H9 (cell line): ENCODE data around the gene ZBTB43. TPM values are rescaled to one million over a fixed set of nuclear protein-coding genes. Genes with fewer than 3 reads are reported as not detected.

ENCODE experiments used
- DNase-seq: peaks from one replicate; pipeline ENCODE4 v3.0.0-alpha.2; 2017
- H2AFZ ChIP-seq: one replicate; pipeline ENCODE4 v1.6.1; 2013; ENCODE audit warnings: mild to moderate bottlenecking, low read length, control low read depth, moderate library complexity
- H2AK5ac ChIP-seq: 2 replicates; pipeline ENCODE4 v1.6.1; 2013; ENCODE audit warnings: low read length, control low read depth, mixed read lengths; ENCODE audit not compliant: insufficient read length
- H2BK120ac ChIP-seq: one replicate; pipeline ENCODE4 v1.6.1; 2013; ENCODE audit warnings: low read depth, mild to moderate bottlenecking, low read length, control low read depth, inconsistent platforms; ENCODE audit not compliant: poor library complexity, severe bottlenecking
- H2BK12ac ChIP-seq: 2 replicates; pipeline ENCODE4 v1.6.1; 2013; ENCODE audit warnings: low read length, control low read depth, mixed read lengths, low read depth; ENCODE audit not compliant: insufficient read length
- H2BK15ac ChIP-seq: 2 replicates; pipeline ENCODE4 v1.6.1; 2013; ENCODE audit warnings: low read depth, low read length, control low read depth
- H2BK20ac ChIP-seq: one replicate; pipeline ENCODE4 v1.6.1; 2013; ENCODE audit warnings: low read depth, mild to moderate bottlenecking, low read length, control low read depth, inconsistent platforms; ENCODE audit not compliant: poor library complexity, severe bottlenecking
- H2BK5ac ChIP-seq: 2 replicates; pipeline ENCODE4 v1.6.1; 2013; ENCODE audit warnings: low read length, control low read depth, mixed read lengths; ENCODE audit not compliant: insufficient read length
- H3K14ac ChIP-seq: 2 replicates; pipeline ENCODE4 v1.6.1; 2013; ENCODE audit warnings: low read length, control low read depth; ENCODE audit not compliant: insufficient read depth
- H3K18ac ChIP-seq: 2 replicates; pipeline ENCODE4 v1.6.1; 2013; ENCODE audit warnings: low read depth, mild to moderate bottlenecking, mixed read lengths, low read length, control low read depth; ENCODE audit not compliant: insufficient read length
- H3K23ac ChIP-seq: 2 replicates; pipeline ENCODE4 v1.6.1; 2013; ENCODE audit warnings: low read length, control low read depth, mixed read lengths, low read depth; ENCODE audit not compliant: insufficient read length
- H3K23me2 ChIP-seq: 2 replicates; pipeline ENCODE4 v1.6.1; 2013; ENCODE audit warnings: low read depth, mild to moderate bottlenecking, mixed read lengths, low read length, control low read depth; ENCODE audit not compliant: insufficient read length, poor library complexity, severe bottlenecking
- H3K27ac ChIP-seq: 2 replicates; pipeline ENCODE4 v1.5.1; 2013; ENCODE audit warnings: low read length, control low read depth, mixed read lengths, low read depth; ENCODE audit not compliant: insufficient read length
- H3K27me3 ChIP-seq: 2 replicates; pipeline ENCODE4 v1.6.1; 2013; ENCODE audit warnings: low read length, control low read depth, inconsistent platforms; ENCODE audit not compliant: insufficient read depth
- H3K4ac ChIP-seq: 2 replicates; pipeline ENCODE4 v1.6.1; 2013; ENCODE audit warnings: low read depth, mild to moderate bottlenecking, control low read depth, inconsistent platforms, low read length, moderate library complexity
- H3K4me1 ChIP-seq: 2 replicates; pipeline ENCODE4 v1.6.1; 2013; ENCODE audit warnings: low read length, control low read depth, inconsistent platforms; ENCODE audit not compliant: insufficient read depth
- H3K4me2 ChIP-seq: 2 replicates; pipeline ENCODE4 v1.6.1; 2013; ENCODE audit warnings: low read length, control low read depth, mixed read lengths; ENCODE audit not compliant: insufficient read length, insufficient read depth
- H3K56ac ChIP-seq: 2 replicates; pipeline ENCODE4 v1.6.1; 2013; ENCODE audit warnings: low read depth, mild to moderate bottlenecking, mixed read lengths, low read length, control low read depth; ENCODE audit not compliant: insufficient read length
- H3K79me1 ChIP-seq: 2 replicates; pipeline ENCODE4 v1.6.1; 2013; ENCODE audit warnings: low read depth, mild to moderate bottlenecking, moderate library complexity, low read length, control low read depth, inconsistent platforms; ENCODE audit not compliant: insufficient read depth, poor library complexity, severe bottlenecking
- H3K79me2 ChIP-seq: 2 replicates; pipeline ENCODE4 v1.6.1; 2013; ENCODE audit warnings: low read length, control low read depth, inconsistent platforms; ENCODE audit not compliant: insufficient read depth
- H3K9ac ChIP-seq: 2 replicates; pipeline ENCODE4 v1.6.1; 2013; ENCODE audit warnings: low read length, control low read depth, mixed read lengths; ENCODE audit not compliant: insufficient read length; ENCODE audit errors: extremely low read depth
- H3K9me3 ChIP-seq: one replicate; pipeline ENCODE4 v1.6.1; 2013; ENCODE audit warnings: low read depth, low read length, inconsistent platforms; ENCODE audit not compliant: control insufficient read depth
- H3T11ph ChIP-seq: one replicate; pipeline ENCODE4 v1.6.1; 2013; ENCODE audit warnings: mild to moderate bottlenecking, low read length, control low read depth, inconsistent platforms
- H4K20me1 ChIP-seq: one replicate; pipeline ENCODE4 v1.6.1; 2013; ENCODE audit not compliant: control insufficient read depth, insufficient read length, insufficient read depth
- H4K5ac ChIP-seq: 2 replicates; pipeline ENCODE4 v1.6.1; 2013; ENCODE audit warnings: low read depth, mild to moderate bottlenecking, mixed read lengths, low read length, control low read depth; ENCODE audit not compliant: insufficient read length
- H4K8ac ChIP-seq: replicated peaks from 2 replicates; pipeline ENCODE4 v1.6.1; 2013; ENCODE audit warnings: low read length, control low read depth, mixed read lengths, low read depth; ENCODE audit not compliant: insufficient read length
- H4K91ac ChIP-seq: 2 replicates; pipeline ENCODE4 v1.6.1; 2013; ENCODE audit warnings: low read depth, mild to moderate bottlenecking, moderate library complexity, mixed read lengths, low read length, control low read depth; ENCODE audit not compliant: insufficient read length
- H3K27ac Mint-ChIP-seq, 3 experiments: 2 replicates in 2 of 3; 3 replicates in 1 of 3; pipeline ENCODE4 v1.8.0; 2020 to 2021; ENCODE audit warnings: mixed read lengths in 3 of 3, mild to moderate bottlenecking in 1 of 3, moderate library complexity in 1 of 3
- H3K27me3 Mint-ChIP-seq: 2 replicates; pipeline ENCODE4 v1.8.0; 2021; ENCODE audit warnings: low read depth, mild to moderate bottlenecking, moderate library complexity, mixed read lengths
- H3K36me3 Mint-ChIP-seq, 3 experiments: 2 replicates in 2 of 3; 3 replicates in 1 of 3; pipeline ENCODE4 v1.8.0; 2020 to 2021; ENCODE audit warnings: low read depth in 3 of 3, mixed read lengths in 3 of 3; ENCODE audit not compliant: insufficient read depth in 1 of 3
- H3K4me1 Mint-ChIP-seq, 2 experiments: 2 replicates each; pipeline ENCODE4 v1.8.0; 2020; ENCODE audit warnings: mixed read lengths in 2 of 2
- H3K4me3 Mint-ChIP-seq, 2 experiments: 2 replicates in 1 of 2; 3 replicates in 1 of 2; pipeline ENCODE4 v1.8.0; 2020 to 2021; ENCODE audit warnings: mild to moderate bottlenecking in 2 of 2, mixed read lengths in 2 of 2, moderate library complexity in 1 of 2
- H3K9me3 Mint-ChIP-seq, 2 experiments: 2 replicates in 1 of 2; 3 replicates in 1 of 2; pipeline ENCODE4 v1.8.0; 2020; ENCODE audit warnings: mild to moderate bottlenecking in 2 of 2, mixed read lengths in 2 of 2, moderate library complexity in 1 of 2
- WGBS: extraction: QIAGEN DNeasy Blood & Tissue Kit; methylation state at CpG from one replicate; pipeline ENCODE4 v1.1.7; 2013; ENCODE audit warnings: missing lambda C conversion rate, low lambda C conversion rate, mixed read lengths; ENCODE audit not compliant: insufficient read length; ENCODE audit errors: extremely low coverage; 5-methylcytosine and 5-hydroxymethylcytosine counted together
- total RNA-seq: library from RNA; stranded (reverse); gene quantifications from 2 replicates; pipeline ENCODE4 v1.2.1, GENCODE V29; 2021
- TF ChIP-seq, protein P1 (sequence below): fragments of 200-600 bp; sonication (generic); conservative IDR thresholded peaks from 3 replicates; pipeline ENCODE4 v1.8.0; 2021; ENCODE audit warnings: antibody characterized with exemption, mild to moderate bottlenecking

Gene ZBTB43
- total RNA-seq, 1 experiment from 2014 or later, result 15.7 TPM

DNA sequence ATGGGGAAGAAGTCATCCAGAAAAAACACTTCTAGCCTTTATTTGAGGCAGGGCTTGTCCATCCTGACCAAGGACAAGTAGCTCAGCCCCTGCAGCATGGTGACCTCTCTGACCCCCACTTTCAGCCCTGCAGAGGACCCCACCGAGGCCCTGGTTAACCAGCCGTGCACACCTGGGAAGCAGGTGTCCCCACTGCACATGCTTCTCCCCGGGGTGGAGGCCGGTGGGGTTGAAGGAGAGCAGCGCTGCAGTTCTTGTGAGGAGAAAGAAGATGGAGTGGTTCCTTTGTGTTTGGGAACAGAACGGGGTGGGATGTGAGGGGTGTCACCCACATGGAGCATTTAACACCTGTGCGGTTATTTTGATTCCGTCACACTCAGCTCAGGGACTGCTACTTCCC, 34.5 kb downstream of the ZBTB43 start:
- Mint-ChIP-seq H3K4me1 (no peaks in the 10 kb centered on the region; a peak in 1 of 4 replicates), H3K36me3 (peaks cover 0 to 15% (median 14%) of the 10 kb centered on the region in 3 experiments; a peak in 6 of 7 replicates), H3K9me3 (no peaks in the 10 kb centered on the region), H3K27ac (no peak overlapping the region), H3K4me3 (no peak overlapping the region), H3K27me3 (no peaks in the 10 kb centered on the region)
- Histone ChIP-seq H3K79me2 (no peaks in the 10 kb centered on the region), H3K4ac (no peak overlapping the region), H3K23ac (no peak overlapping the region), H4K20me1 (no peaks in the 10 kb centered on the region), H3K14ac (no peak overlapping the region), H3K18ac (no peak overlapping the region), H2BK120ac (no peak overlapping the region), H3K79me1 (no peaks in the 10 kb centered on the region), H2BK12ac (no peak overlapping the region), H3K4me2 (no peak overlapping the region), H2BK15ac (no peak overlapping the region), H4K91ac (no peak overlapping the region), H3T11ph (no peak overlapping the region), H4K5ac (no peak overlapping the region), H2AK5ac (no peak overlapping the region), H2BK5ac (no peak overlapping the region), H3K27ac (no peak overlapping the region), H3K9me3 (no peaks in the 10 kb centered on the region), H4K8ac (no peak overlapping the region), H3K27me3 (no peaks in the 10 kb centered on the region), H3K56ac (no peak overlapping the region), H2AFZ (no peak overlapping the region), H3K4me1 (no peaks in the 10 kb centered on the region), H3K23me2 (no peaks in the 10 kb centered on the region), H3K9ac (no peak overlapping the region), H2BK20ac (no peak overlapping the region)
- no CpG with 5 or more reads among the region's 8 CpGs for WGBS
- no peak for DNase-seq
- TF ChIP-seq, protein P1, sequence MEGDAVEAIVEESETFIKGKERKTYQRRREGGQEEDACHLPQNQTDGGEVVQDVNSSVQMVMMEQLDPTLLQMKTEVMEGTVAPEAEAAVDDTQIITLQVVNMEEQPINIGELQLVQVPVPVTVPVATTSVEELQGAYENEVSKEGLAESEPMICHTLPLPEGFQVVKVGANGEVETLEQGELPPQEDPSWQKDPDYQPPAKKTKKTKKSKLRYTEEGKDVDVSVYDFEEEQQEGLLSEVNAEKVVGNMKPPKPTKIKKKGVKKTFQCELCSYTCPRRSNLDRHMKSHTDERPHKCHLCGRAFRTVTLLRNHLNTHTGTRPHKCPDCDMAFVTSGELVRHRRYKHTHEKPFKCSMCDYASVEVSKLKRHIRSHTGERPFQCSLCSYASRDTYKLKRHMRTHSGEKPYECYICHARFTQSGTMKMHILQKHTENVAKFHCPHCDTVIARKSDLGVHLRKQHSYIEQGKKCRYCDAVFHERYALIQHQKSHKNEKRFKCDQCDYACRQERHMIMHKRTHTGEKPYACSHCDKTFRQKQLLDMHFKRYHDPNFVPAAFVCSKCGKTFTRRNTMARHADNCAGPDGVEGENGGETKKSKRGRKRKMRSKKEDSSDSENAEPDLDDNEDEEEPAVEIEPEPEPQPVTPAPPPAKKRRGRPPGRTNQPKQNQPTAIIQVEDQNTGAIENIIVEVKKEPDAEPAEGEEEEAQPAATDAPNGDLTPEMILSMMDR, result no peak
